H9 (cell line): ENCODE results near the gene DLG2. TPM values are rescaled to one million over a fixed set of nuclear protein-coding genes. Genes with fewer than 3 reads are reported as not detected.

Experiments used
- DNase-seq: peaks from one replicate; pipeline ENCODE4 v3.0.0-alpha.2; 2017
- H2AFZ ChIP-seq: one replicate; pipeline ENCODE4 v1.6.1; 2013; ENCODE audit warnings: mild to moderate bottlenecking, low read length, control low read depth, moderate library complexity
- H2AK5ac ChIP-seq: 2 replicates; pipeline ENCODE4 v1.6.1; 2013; ENCODE audit warnings: low read length, control low read depth, mixed read lengths; ENCODE audit not compliant: insufficient read length
- H2BK120ac ChIP-seq: one replicate; pipeline ENCODE4 v1.6.1; 2013; ENCODE audit warnings: low read depth, mild to moderate bottlenecking, low read length, control low read depth, inconsistent platforms; ENCODE audit not compliant: poor library complexity, severe bottlenecking
- H2BK12ac ChIP-seq: 2 replicates; pipeline ENCODE4 v1.6.1; 2013; ENCODE audit warnings: low read length, control low read depth, mixed read lengths, low read depth; ENCODE audit not compliant: insufficient read length
- H2BK15ac ChIP-seq: 2 replicates; pipeline ENCODE4 v1.6.1; 2013; ENCODE audit warnings: low read depth, low read length, control low read depth
- H2BK20ac ChIP-seq: one replicate; pipeline ENCODE4 v1.6.1; 2013; ENCODE audit warnings: low read depth, mild to moderate bottlenecking, low read length, control low read depth, inconsistent platforms; ENCODE audit not compliant: poor library complexity, severe bottlenecking
- H2BK5ac ChIP-seq: 2 replicates; pipeline ENCODE4 v1.6.1; 2013; ENCODE audit warnings: low read length, control low read depth, mixed read lengths; ENCODE audit not compliant: insufficient read length
- H3K14ac ChIP-seq: 2 replicates; pipeline ENCODE4 v1.6.1; 2013; ENCODE audit warnings: low read length, control low read depth; ENCODE audit not compliant: insufficient read depth
- H3K18ac ChIP-seq: 2 replicates; pipeline ENCODE4 v1.6.1; 2013; ENCODE audit warnings: low read depth, mild to moderate bottlenecking, mixed read lengths, low read length, control low read depth; ENCODE audit not compliant: insufficient read length
- H3K23ac ChIP-seq: 2 replicates; pipeline ENCODE4 v1.6.1; 2013; ENCODE audit warnings: low read length, control low read depth, mixed read lengths, low read depth; ENCODE audit not compliant: insufficient read length
- H3K23me2 ChIP-seq: 2 replicates; pipeline ENCODE4 v1.6.1; 2013; ENCODE audit warnings: low read depth, mild to moderate bottlenecking, mixed read lengths, low read length, control low read depth; ENCODE audit not compliant: insufficient read length, poor library complexity, severe bottlenecking
- H3K27ac ChIP-seq: 2 replicates; pipeline ENCODE4 v1.5.1; 2013; ENCODE audit warnings: low read length, control low read depth, mixed read lengths, low read depth; ENCODE audit not compliant: insufficient read length
- H3K27me3 ChIP-seq: 2 replicates; pipeline ENCODE4 v1.6.1; 2013; ENCODE audit warnings: low read length, control low read depth, inconsistent platforms; ENCODE audit not compliant: insufficient read depth
- H3K4ac ChIP-seq: 2 replicates; pipeline ENCODE4 v1.6.1; 2013; ENCODE audit warnings: low read depth, mild to moderate bottlenecking, control low read depth, inconsistent platforms, low read length, moderate library complexity
- H3K4me1 ChIP-seq: 2 replicates; pipeline ENCODE4 v1.6.1; 2013; ENCODE audit warnings: low read length, control low read depth, inconsistent platforms; ENCODE audit not compliant: insufficient read depth
- H3K4me2 ChIP-seq: 2 replicates; pipeline ENCODE4 v1.6.1; 2013; ENCODE audit warnings: low read length, control low read depth, mixed read lengths; ENCODE audit not compliant: insufficient read length, insufficient read depth
- H3K56ac ChIP-seq: 2 replicates; pipeline ENCODE4 v1.6.1; 2013; ENCODE audit warnings: low read depth, mild to moderate bottlenecking, mixed read lengths, low read length, control low read depth; ENCODE audit not compliant: insufficient read length
- H3K79me1 ChIP-seq: 2 replicates; pipeline ENCODE4 v1.6.1; 2013; ENCODE audit warnings: low read depth, mild to moderate bottlenecking, moderate library complexity, low read length, control low read depth, inconsistent platforms; ENCODE audit not compliant: insufficient read depth, poor library complexity, severe bottlenecking
- H3K79me2 ChIP-seq: 2 replicates; pipeline ENCODE4 v1.6.1; 2013; ENCODE audit warnings: low read length, control low read depth, inconsistent platforms; ENCODE audit not compliant: insufficient read depth
- H3K9ac ChIP-seq: 2 replicates; pipeline ENCODE4 v1.6.1; 2013; ENCODE audit warnings: low read length, control low read depth, mixed read lengths; ENCODE audit not compliant: insufficient read length; ENCODE audit errors: extremely low read depth
- H3K9me3 ChIP-seq: one replicate; pipeline ENCODE4 v1.6.1; 2013; ENCODE audit warnings: low read depth, low read length, inconsistent platforms; ENCODE audit not compliant: control insufficient read depth
- H3T11ph ChIP-seq: one replicate; pipeline ENCODE4 v1.6.1; 2013; ENCODE audit warnings: mild to moderate bottlenecking, low read length, control low read depth, inconsistent platforms
- H4K20me1 ChIP-seq: one replicate; pipeline ENCODE4 v1.6.1; 2013; ENCODE audit not compliant: control insufficient read depth, insufficient read length, insufficient read depth
- H4K5ac ChIP-seq: 2 replicates; pipeline ENCODE4 v1.6.1; 2013; ENCODE audit warnings: low read depth, mild to moderate bottlenecking, mixed read lengths, low read length, control low read depth; ENCODE audit not compliant: insufficient read length
- H4K8ac ChIP-seq: replicated peaks from 2 replicates; pipeline ENCODE4 v1.6.1; 2013; ENCODE audit warnings: low read length, control low read depth, mixed read lengths, low read depth; ENCODE audit not compliant: insufficient read length
- H4K91ac ChIP-seq: 2 replicates; pipeline ENCODE4 v1.6.1; 2013; ENCODE audit warnings: low read depth, mild to moderate bottlenecking, moderate library complexity, mixed read lengths, low read length, control low read depth; ENCODE audit not compliant: insufficient read length
- H3K27ac Mint-ChIP-seq, 3 experiments: 2 replicates in 2 of 3; 3 replicates in 1 of 3; pipeline ENCODE4 v1.8.0; 2020 to 2021; ENCODE audit warnings: mixed read lengths in 3 of 3, mild to moderate bottlenecking in 1 of 3, moderate library complexity in 1 of 3
- H3K27me3 Mint-ChIP-seq: 2 replicates; pipeline ENCODE4 v1.8.0; 2021; ENCODE audit warnings: low read depth, mild to moderate bottlenecking, moderate library complexity, mixed read lengths
- H3K36me3 Mint-ChIP-seq, 3 experiments: 2 replicates in 2 of 3; 3 replicates in 1 of 3; pipeline ENCODE4 v1.8.0; 2020 to 2021; ENCODE audit warnings: low read depth in 3 of 3, mixed read lengths in 3 of 3; ENCODE audit not compliant: insufficient read depth in 1 of 3
- H3K4me1 Mint-ChIP-seq, 2 experiments: 2 replicates each; pipeline ENCODE4 v1.8.0; 2020; ENCODE audit warnings: mixed read lengths in 2 of 2
- H3K4me3 Mint-ChIP-seq, 2 experiments: 2 replicates in 1 of 2; 3 replicates in 1 of 2; pipeline ENCODE4 v1.8.0; 2020 to 2021; ENCODE audit warnings: mild to moderate bottlenecking in 2 of 2, mixed read lengths in 2 of 2, moderate library complexity in 1 of 2
- H3K9me3 Mint-ChIP-seq, 2 experiments: 2 replicates in 1 of 2; 3 replicates in 1 of 2; pipeline ENCODE4 v1.8.0; 2020; ENCODE audit warnings: mild to moderate bottlenecking in 2 of 2, mixed read lengths in 2 of 2, moderate library complexity in 1 of 2
- WGBS: extraction: QIAGEN DNeasy Blood & Tissue Kit; methylation state at CpG from one replicate; pipeline ENCODE4 v1.1.7; 2013; ENCODE audit warnings: missing lambda C conversion rate, low lambda C conversion rate, mixed read lengths; ENCODE audit not compliant: insufficient read length; ENCODE audit errors: extremely low coverage; 5-methylcytosine and 5-hydroxymethylcytosine counted together
- total RNA-seq: library from RNA; stranded (reverse); gene quantifications from 2 replicates; pipeline ENCODE4 v1.2.1, GENCODE V29; 2021
- TF ChIP-seq, protein P1 (sequence below): fragments of 200-600 bp; sonication (generic); conservative IDR thresholded peaks from 3 replicates; pipeline ENCODE4 v1.8.0; 2021; ENCODE audit warnings: antibody characterized with exemption, mild to moderate bottlenecking

The DLG2 gene
- total RNA-seq, 1 experiment from 2014 or later, result 8.0 TPM

DNA sequence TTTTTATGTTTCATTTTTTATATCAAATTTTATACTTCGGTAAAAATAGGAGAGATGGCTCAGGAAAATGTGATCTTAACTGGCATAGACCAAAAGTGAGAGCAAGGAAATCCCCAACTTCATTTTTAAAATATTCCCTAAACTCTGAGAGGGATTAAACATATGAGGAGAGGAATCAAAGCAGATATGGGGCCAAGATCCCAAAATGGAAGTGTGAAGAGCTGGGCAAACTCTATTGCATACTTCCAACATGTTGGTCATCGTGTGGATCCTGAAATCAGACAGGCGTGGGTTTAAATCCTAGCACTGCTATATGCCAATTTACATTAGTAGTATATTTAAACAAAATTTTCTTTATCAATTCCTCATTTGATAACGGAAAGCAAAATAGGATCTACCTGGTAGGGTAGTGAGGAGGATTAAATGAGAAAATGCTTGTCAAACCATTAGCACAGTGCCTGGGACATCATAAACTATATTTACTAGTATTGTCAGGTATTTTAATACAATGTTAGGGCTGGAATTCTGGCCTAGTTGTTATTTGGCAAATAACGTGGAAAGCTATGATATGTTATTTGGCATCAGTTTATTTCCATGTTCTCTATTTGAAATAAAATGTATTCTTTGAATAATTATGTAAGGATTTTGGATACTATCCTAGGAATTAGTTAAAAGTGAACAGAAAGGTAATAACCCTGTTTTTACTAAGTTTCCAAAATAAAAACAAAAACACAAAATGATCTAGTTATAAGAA, 1948.1 kb downstream of the DLG2 start:
- Histone ChIP-seq H3K4me2 (no peak overlapping the region), H2AFZ (no peak overlapping the region), H2BK12ac (no peak overlapping the region), H3T11ph (no peak overlapping the region), H4K8ac (no peak overlapping the region), H3K9me3 (no peaks in the 10 kb centered on the region), H3K79me2 (no peaks in the 10 kb centered on the region), H2BK120ac (no peak overlapping the region), H3K4me1 (peaks cover 5% of the 10 kb centered on the region; the same call in 1 of the 2 replicates), H4K20me1 (peaks cover 2% of the 10 kb centered on the region), H3K56ac (no peak overlapping the region), H3K23ac (no peak overlapping the region), H4K91ac (no peak overlapping the region), H3K14ac (no peak overlapping the region), H2AK5ac (no peak overlapping the region), H3K27ac (no peak overlapping the region), H4K5ac (no peak overlapping the region), H3K27me3 (no peaks in the 10 kb centered on the region), H2BK20ac (no peak overlapping the region), H3K23me2 (no peaks in the 10 kb centered on the region), H3K9ac (no peak overlapping the region), H2BK15ac (no peak overlapping the region), H2BK5ac (no peak overlapping the region), H3K79me1 (no peaks in the 10 kb centered on the region), H3K4ac (no peak overlapping the region), H3K18ac (no peak overlapping the region)
- WGBS, result no CpG with 5 or more reads among the region's 5 CpGs
- no peak for DNase-seq
- peaks cover 22 to 26% of the 10 kb centered on the region in 2 experiments for H3K4me1 Mint-ChIP-seq
- H3K27me3 Mint-ChIP-seq, result no peaks in the 10 kb centered on the region
- no peaks in the 10 kb centered on the region for H3K9me3 Mint-ChIP-seq
- no peak overlapping the region for H3K27ac Mint-ChIP-seq
- TF ChIP-seq, protein P1, sequence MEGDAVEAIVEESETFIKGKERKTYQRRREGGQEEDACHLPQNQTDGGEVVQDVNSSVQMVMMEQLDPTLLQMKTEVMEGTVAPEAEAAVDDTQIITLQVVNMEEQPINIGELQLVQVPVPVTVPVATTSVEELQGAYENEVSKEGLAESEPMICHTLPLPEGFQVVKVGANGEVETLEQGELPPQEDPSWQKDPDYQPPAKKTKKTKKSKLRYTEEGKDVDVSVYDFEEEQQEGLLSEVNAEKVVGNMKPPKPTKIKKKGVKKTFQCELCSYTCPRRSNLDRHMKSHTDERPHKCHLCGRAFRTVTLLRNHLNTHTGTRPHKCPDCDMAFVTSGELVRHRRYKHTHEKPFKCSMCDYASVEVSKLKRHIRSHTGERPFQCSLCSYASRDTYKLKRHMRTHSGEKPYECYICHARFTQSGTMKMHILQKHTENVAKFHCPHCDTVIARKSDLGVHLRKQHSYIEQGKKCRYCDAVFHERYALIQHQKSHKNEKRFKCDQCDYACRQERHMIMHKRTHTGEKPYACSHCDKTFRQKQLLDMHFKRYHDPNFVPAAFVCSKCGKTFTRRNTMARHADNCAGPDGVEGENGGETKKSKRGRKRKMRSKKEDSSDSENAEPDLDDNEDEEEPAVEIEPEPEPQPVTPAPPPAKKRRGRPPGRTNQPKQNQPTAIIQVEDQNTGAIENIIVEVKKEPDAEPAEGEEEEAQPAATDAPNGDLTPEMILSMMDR, result no peak
- H3K4me3 Mint-ChIP-seq, result no peak overlapping the region
- H3K36me3 Mint-ChIP-seq, result no peaks in the 10 kb centered on the region
